HepG2 (cell line): ENCODE measurements around the gene FGGY. TPM values are rescaled to one million over a fixed set of nuclear protein-coding genes. Genes with fewer than 3 reads are reported as not detected.

Experiments used
- KLF6 ChIP-seq: IDR thresholded peaks from 2 replicates; pipeline ENCODE4 v1.8.0; 2016; ENCODE audit warnings: missing biosample characterization, missing genetic modification reagents
- MXD4 ChIP-seq: IDR thresholded peaks from 2 replicates; pipeline ENCODE4 v1.6.1; 2016; ENCODE audit warnings: mild to moderate bottlenecking, missing biosample characterization, missing genetic modification reagents
- POLR2A ChIP-seq, 2 experiments: IDR thresholded peaks; 2 replicates each; pipeline ENCODE4 v1.6.1; 2011; ENCODE audit warnings: low read depth in 2 of 2, low read length in 2 of 2, mild to moderate bottlenecking in 1 of 2, moderate library complexity in 1 of 2; ENCODE audit not compliant: insufficient read depth in 1 of 2
- SALL1 ChIP-seq: sonication (generic); formaldehyde crosslinking; IDR thresholded peaks from 2 replicates; pipeline ENCODE4 v1.8.0; 2022; ENCODE audit warnings: mild to moderate bottlenecking, missing genetic modification reagents
- SNAPC4 ChIP-seq: sonication (generic); formaldehyde crosslinking; IDR thresholded peaks from 2 replicates; pipeline ENCODE4 v1.4.0; 2020; ENCODE audit warnings: mild to moderate bottlenecking, missing genetic modification reagents
- TBP ChIP-seq: sonication (generic); formaldehyde crosslinking; IDR thresholded peaks from 2 replicates; pipeline ENCODE4 v1.5.0; 2020; ENCODE audit warnings: missing genetic modification reagents
- ZNF468 ChIP-seq: sonication (generic); formaldehyde crosslinking; IDR thresholded peaks from 2 replicates; pipeline ENCODE4 v1.8.0; 2022; ENCODE audit warnings: mild to moderate bottlenecking, moderate library complexity, missing genetic modification reagents
- ZNF546 ChIP-seq: sonication (generic); formaldehyde crosslinking; conservative IDR thresholded peaks from 2 replicates; pipeline ENCODE4 v1.8.1; 2023; ENCODE audit warnings: mild to moderate bottlenecking, missing genetic modification reagents
- ZNF891 ChIP-seq: sonication (generic); formaldehyde crosslinking; IDR thresholded peaks from 2 replicates; pipeline ENCODE4 v1.5.0; 2020; ENCODE audit warnings: mild to moderate bottlenecking, missing genetic modification reagents
- polyA plus RNA-seq, 8 experiments: library from polyadenylated mRNA; depleted of rRNA in 3 of 8; stranded (reverse) in 7 of 8; unstranded in 1 of 8; fragments of >200 nt; fragmentation: Illumina TruSeq in 4 of 8; extraction: Trizol in 4 of 8; gene quantifications; 2 replicates each; pipeline versions ENCODE4 v1.2.1 to v1.2.3, GENCODE V29; 2011 to 2016; ENCODE audit warnings: low read depth in 4 of 8, missing spikeins in 1 of 8, mixed read lengths in 1 of 8; ENCODE audit not compliant: insufficient read depth in 1 of 8
- total RNA-seq, 5 experiments: library from RNA; depleted of rRNA; stranded (reverse); fragments of >200 nt; fragmentation: Illumina TruSeq; extraction: Trizol; gene quantifications; 2 replicates each; pipeline ENCODE4 v1.2.3, GENCODE V29; 2016; ENCODE audit warnings: low read depth in 1 of 5
- TF ChIP-seq, protein P1 (sequence below): sonication (generic); formaldehyde crosslinking; IDR thresholded peaks from 2 replicates; pipeline ENCODE4 v1.4.0; 2020; ENCODE audit warnings: mild to moderate bottlenecking, missing genetic modification reagents
- TF ChIP-seq, protein P2 (sequence below), 2 experiments: IDR thresholded peaks; 2 replicates each; pipeline ENCODE4 v1.6.1; 2011 to 2012; ENCODE audit warnings: low read length in 2 of 2, borderline replicate concordance in 1 of 2, low read depth in 1 of 2, mild to moderate bottlenecking in 1 of 2, moderate library complexity in 1 of 2

The FGGY gene
- total and polyA plus RNA-seq, 2 of the 13 experiments (the other 11 are each of a cell fraction or from before 2014, with no cell fraction given) = 15.7 to 27.5 TPM

GRCh38 chr1:59296358-59297256, at the start of gene FGGY (continued):
- TF ChIP-seq KLF6 (peak; percentile 79; the same call in 1 of the 2 replicates), MXD4 (CRISPR knock-in tag) (0 out of 2 replicates have a peak, but pooled peaks have one; percentile 29), SNAPC4 (no peak), ZNF468 (no peak), SALL1 (CRISPR knock-in tag) (peak; percentile 88), ZNF546 (CRISPR knock-in tag) (no peak), TBP (CRISPR knock-in tag) (no peak), POLR2A (IDR thresholded peaks at IDR 0.05; ENCODE audit: insufficient read depth in 1 of 2, low read depth in 2 of 2, low read length in 2 of 2) (peak; percentile 77 to 84), ZNF891 (CRISPR knock-in tag) (no peak)
- TF ChIP-seq, protein P1, sequence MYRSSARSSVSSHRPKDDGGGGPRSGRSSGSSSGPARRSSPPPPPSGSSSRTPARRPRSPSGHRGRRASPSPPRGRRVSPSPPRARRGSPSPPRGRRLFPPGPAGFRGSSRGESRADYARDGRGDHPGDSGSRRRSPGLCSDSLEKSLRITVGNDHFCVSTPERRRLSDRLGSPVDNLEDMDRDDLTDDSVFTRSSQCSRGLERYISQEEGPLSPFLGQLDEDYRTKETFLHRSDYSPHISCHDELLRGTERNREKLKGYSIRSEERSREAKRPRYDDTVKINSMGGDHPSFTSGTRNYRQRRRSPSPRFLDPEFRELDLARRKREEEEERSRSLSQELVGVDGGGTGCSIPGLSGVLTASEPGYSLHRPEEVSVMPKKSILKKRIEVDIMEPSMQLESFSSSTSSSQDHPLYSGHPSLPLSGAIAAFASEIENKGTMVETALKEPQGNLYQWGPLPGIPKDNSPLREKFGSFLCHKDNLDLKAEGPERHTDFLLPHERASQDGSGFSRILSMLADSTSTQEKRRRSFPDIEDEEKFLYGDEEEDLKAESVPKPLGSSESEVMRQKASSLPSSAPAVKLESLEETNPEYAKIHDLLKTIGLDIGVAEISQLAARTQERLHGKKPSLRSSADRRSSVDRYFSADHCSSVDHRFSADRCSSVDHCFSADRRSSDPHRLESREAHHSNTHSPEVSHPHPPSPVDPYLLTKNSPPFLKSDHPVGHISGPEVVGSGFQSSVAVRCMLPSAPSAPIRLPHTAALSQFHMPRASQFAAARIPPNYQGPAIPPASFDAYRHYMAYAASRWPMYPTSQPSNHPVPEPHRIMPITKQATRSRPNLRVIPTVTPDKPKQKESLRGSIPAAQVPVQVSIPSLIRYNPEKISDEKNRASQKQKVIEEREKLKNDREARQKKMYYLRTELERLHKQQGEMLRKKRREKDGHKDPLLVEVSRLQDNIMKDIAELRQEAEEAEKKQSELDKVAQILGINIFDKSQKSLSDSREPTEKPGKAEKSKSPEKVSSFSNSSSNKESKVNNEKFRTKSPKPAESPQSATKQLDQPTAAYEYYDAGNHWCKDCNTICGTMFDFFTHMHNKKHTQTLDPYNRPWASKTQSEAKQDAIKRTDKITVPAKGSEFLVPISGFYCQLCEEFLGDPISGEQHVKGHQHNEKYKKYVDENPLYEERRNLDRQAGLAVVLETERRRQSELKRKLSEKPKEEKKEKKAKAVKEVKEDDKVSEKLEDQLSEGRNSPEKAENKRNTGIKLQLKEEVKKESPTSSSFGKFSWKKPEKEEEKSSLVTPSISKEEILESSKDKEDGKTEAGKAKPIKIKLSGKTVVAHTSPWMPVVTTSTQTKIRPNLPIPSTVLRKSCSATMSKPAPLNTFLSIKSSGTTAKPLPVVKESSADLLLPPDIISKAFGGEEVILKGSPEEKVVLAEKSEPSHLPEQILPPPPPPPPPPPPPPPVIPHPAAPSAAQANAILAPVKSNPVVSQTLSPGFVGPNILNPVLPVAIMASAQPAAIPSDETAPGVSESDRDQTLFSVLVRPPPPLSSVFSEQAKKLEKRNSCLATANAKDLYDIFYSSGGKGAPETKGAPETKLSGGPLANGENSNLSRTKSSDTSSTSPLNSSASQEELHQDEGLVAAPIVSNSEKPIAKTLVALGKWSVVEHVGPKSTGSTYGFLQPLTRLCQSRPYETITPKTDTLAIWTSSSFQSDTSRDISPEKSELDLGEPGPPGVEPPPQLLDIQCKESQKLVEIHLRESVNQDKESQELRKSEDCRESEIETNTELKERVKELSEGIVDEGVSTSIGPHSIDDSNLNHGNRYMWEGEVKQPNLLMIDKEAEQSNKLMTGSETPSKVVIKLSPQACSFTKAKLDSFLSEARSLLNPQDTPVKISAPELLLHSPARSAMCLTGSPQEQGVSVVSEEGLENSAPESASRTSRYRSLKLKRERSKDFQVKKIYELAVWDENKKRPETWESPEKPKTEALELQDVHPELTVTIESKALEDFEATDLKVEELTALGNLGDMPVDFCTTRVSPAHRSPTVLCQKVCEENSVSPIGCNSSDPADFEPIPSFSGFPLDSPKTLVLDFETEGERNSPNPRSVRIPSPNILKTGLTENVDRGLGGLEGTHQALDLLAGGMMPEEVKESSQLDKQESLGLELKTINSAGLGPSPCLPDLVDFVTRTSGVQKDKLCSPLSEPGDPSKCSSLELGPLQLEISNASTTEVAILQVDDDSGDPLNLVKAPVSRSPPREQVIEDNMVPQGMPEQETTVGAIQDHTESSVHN (CRISPR knock-in tag) = no peak
- TF ChIP-seq, protein P2, sequence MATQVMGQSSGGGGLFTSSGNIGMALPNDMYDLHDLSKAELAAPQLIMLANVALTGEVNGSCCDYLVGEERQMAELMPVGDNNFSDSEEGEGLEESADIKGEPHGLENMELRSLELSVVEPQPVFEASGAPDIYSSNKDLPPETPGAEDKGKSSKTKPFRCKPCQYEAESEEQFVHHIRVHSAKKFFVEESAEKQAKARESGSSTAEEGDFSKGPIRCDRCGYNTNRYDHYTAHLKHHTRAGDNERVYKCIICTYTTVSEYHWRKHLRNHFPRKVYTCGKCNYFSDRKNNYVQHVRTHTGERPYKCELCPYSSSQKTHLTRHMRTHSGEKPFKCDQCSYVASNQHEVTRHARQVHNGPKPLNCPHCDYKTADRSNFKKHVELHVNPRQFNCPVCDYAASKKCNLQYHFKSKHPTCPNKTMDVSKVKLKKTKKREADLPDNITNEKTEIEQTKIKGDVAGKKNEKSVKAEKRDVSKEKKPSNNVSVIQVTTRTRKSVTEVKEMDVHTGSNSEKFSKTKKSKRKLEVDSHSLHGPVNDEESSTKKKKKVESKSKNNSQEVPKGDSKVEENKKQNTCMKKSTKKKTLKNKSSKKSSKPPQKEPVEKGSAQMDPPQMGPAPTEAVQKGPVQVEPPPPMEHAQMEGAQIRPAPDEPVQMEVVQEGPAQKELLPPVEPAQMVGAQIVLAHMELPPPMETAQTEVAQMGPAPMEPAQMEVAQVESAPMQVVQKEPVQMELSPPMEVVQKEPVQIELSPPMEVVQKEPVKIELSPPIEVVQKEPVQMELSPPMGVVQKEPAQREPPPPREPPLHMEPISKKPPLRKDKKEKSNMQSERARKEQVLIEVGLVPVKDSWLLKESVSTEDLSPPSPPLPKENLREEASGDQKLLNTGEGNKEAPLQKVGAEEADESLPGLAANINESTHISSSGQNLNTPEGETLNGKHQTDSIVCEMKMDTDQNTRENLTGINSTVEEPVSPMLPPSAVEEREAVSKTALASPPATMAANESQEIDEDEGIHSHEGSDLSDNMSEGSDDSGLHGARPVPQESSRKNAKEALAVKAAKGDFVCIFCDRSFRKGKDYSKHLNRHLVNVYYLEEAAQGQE (IDR thresholded peaks at IDR 0.05; ENCODE audit: borderline replicate concordance in 1 of 2, low read depth in 1 of 2, low read length in 2 of 2) = no peak
